Fibroblast of skin of left quadriceps (primary cell): ENCODE data around the gene MCAM.

Source experiments
- DNase-seq, 2 experiments: peaks; one replicate each; pipeline ENCODE4 v3.0.0-alpha.2; 2013; ENCODE audit warnings: low read depth in 2 of 2

MCAM gene

DNA sequence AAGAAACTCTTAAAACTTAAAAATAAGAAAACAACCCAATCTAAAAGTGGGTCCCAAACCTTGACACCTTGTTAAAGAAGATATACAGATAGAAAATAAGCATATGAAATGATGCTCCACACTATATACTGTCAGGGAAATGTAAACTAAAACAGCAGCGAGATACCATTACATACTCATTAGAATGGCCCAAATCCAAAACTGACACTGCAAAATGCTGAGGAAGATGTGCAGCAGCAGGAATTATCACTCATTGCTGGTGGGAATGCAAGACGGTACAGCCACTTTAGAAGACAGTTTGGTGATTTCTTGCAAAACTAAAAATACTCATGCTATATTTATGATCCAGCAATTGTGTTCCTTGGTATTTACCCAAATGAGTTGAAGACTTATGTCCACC, 12.4 kb upstream of the MCAM start:
- DNase-seq, result no peak

DNA sequence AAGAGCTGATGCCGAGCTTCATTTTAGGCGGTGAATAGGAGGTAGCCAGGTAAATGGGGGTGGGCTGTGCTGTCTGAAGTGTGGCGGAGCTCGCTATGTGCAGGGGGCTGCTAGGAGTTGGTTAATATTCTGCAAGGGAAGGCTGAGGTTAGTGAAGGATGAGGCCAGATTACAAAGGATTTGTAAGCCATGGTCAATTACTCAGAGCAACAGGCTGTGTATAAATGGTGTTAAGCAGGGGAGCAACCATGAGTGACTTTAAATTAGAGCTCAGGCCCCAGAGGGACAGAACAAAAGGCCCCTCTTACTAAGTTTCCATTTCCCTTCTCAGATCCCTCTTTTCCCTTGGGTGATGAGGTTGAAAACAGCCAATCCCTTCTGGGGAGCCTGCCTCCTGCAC, 7.3 kb upstream of the MCAM start:
- DNase-seq, result no peak

DNA sequence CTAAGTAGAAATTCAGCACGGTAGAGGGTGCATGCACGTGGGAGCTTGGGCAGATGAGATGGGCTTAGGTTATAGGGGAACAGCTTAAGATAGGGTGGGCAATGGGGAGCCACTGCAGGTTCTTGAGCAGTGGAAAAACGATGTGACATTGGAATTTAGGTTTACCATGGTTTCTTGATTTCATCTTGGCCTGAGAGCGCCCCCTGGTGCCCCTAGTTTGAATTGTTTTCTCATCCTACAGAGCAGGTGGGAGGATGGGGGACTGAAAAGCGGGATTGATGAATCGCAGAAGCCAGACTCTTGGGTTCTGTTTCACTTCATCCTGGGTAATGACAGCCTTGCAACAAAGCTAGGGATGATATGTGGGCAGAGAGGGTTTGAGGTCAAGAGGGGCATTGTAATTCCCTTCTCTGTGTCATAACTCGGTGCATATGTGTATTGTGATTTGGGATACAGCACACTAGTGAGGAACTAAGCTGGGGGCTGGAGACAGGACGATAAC, 6.7 kb upstream of the MCAM start:
- no peak for DNase-seq

DNA sequence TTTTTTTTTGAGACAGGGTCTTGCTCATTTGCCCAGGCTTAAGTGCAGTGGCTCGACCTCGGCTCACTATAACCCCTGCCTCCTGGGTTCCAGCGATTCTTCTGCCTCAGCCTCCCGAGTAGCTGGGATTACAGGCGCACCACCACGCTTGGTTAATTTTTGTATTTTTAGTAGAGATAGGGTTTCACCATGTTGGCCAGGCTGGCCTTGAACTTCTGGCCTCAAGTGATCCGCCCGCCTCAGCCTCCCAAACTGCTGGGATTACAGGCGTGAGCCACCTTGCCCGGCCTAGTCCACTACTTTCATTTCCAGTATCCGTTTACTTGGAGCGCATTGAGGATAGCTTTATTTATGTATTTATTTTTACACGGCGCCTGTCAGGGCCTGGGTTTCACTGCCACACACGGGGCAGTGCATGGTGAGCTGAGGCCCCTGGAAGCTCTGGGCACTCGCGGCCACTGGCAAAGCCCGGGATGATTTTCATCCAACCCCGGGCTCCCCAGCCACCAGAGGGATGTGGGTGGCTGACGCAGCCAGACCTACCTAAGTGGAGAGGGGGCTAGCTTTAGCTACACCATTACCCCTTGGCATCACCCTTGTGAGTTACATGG, 6.1 kb upstream of the MCAM start:
- no peak for DNase-seq

DNA sequence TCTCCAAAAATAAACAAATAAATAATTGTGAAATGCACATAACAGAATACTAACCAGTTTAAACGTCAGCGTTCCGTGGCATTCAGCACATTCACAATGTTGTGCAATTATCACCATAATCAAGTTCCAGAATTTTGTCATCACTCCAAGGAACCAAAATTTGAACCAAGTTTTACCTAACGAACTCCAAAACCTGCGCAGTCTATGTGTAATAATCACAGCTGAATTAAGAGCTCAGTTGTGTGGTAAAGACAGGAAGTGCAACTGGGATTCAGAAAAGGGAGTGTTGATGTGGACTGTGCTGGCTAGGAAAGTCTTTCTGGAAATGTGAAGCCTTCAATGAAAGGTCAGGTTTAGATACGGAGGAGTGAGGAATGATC, 5.4 kb upstream of the MCAM start:
- DNase-seq, result no peak

DNA sequence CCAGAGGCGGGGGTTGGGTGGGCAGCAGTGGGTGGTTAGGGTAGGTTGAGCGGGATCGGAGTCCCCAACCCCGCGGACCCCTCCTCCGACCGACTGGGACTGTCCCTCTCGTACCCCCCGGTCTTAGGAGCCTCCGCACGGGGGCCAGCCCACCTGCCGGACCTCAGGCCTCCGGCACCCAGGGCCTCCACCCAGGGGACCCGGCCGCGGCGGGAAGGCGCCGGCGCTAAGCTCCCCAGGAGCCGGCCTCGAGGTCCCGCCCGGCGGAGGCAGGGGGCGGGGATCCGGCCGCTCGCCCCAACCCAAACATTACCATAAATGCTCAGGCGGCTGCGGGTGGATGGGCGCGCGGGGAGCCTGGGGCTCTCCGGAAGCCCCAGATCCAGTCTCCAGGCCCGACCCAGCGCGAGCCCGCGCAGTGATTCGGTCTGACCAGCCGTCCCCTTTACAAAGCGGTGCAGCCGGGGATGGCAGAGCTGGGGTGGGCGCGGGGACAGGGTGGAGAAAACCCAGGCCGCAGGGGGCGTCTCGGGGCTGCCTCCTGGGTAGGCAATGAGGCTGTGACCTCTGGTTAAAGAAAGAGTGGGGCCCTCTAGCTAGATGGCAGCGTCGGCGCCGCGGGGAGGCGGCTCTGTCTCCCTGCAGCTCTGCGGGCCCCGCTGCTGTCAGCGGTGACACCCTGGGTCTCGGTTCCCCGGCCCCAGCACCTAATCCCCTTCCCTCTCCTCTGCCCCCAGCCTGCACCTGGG, 4.0 kb upstream of the MCAM start:
- DNase-seq, result no peak

DNA sequence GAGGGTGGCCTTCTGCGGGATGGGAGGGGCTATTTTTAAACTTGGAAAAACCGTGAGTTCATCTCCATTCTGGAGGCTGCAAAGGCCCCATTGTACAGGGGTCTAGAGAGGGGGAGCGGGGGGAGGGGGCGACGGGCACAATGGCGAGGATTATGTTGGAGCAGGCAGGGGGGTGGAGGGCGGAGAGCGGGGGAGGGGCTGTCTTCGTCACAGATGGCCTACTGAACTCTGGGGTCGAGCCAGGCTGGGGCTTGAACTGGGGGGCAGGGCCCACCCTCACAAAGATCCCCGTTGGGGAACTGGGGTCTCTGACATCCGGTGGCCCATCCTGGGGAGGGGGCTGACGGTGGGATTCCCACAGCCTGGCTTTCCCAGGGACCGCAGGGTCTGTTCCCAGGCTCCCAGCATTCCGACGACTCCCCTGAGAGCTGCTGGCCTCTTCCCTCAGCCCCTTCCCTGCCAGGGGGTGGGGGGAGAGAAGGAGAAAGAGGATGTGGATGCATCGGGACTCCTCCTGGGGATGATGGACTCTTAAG, 3.4 kb upstream of the MCAM start:
- no peak for DNase-seq

DNA sequence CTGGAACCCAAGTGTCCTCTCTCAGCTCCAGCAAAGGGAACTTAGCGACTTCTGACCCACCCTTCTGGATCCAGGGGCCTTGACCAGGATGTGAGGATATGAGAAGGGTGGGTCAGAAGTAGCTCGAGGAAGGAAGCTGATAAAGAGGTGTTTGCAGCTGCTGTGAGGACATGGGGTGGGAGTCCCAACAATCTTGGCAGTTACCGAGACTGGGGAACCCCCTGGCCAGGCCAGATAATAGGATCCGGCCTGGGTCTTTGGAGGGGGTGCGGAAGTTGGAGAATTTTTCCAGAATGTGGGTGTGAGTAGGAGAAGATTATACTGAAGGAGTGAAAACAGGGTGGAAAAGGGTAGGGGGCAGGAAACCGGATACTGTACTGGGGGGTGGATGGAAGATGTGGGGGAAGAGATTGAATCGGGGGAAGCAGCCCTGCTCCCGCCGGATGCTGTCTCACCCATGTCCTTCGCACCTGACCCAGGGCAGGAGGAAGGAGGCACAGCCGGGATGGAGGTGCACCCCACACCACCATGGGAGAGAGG, 2.8 kb upstream of the MCAM start:
- DNase-seq, result no peak

DNA sequence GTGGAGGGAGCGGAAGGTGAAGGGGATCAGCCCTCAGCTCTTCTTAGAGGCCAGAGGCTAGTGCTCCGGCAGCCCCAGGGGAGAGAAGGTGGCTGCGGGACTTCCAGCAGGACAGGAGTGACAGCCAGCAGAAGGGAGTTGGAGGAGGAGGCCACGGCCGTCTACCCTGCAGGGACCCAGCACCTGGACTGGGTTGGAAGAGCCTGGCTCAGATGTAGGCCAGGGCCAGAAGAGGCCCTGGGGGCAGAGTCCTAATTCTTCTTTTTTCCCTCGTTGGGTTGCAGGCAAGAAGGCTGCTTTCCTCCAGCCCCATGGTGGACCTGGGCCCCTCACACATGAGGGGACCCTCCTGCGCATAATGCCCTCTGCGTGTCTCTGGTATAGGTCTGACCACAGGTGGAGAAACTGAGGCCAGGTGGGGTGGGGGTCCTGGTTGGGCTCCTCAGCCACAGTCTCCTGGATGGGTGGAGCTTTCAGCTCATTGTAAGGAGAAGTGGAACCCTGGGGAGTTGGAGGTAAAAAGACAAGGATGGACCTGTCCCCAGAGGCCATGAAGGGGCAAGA, 2.3 kb upstream of the MCAM start:
- no peak for DNase-seq

DNA sequence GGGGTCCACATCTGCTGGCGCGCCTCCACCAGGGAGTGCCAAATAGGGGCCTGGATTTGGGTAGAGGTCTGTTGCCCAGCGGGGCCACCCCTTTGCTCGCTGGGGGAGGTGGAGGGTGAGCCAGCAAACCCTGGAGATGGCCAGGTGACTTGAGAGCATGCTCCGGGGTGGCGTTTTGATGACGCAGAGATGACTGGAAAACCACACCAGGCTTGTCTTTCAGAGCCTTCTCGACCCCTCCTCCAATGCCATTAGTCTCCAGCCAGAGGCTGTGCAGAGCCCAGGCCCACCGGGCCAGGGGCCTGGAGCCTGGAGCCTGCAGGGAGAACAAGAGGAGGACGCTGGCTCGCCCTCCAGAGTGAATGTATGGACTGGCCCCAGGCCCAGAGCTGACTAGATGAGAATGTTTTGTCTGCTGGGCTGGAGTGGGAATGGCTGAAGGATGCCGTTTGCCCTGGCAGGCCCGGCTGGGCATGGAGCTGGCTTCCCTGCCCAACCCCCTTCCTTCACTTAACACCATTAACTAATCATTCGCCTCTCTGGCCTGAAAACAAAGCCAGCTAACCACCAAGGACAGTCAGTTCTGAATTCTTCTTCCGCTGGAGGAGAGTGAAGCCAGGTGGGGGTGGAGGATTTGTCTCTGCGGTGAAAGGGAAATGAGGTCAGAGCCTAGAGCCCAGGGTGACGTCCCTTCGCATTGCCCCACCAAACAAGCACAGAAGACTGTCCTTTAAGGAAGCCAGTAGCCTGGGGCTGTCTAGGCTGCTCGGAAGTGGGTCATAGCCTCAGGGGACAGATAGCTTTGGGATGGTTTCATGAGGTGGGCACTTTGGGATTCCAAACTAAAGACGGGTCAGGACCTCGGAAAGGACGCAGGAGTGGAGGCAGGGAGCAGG, 1.6 kb upstream of the MCAM start:
- DNase-seq, result no peak

DNA sequence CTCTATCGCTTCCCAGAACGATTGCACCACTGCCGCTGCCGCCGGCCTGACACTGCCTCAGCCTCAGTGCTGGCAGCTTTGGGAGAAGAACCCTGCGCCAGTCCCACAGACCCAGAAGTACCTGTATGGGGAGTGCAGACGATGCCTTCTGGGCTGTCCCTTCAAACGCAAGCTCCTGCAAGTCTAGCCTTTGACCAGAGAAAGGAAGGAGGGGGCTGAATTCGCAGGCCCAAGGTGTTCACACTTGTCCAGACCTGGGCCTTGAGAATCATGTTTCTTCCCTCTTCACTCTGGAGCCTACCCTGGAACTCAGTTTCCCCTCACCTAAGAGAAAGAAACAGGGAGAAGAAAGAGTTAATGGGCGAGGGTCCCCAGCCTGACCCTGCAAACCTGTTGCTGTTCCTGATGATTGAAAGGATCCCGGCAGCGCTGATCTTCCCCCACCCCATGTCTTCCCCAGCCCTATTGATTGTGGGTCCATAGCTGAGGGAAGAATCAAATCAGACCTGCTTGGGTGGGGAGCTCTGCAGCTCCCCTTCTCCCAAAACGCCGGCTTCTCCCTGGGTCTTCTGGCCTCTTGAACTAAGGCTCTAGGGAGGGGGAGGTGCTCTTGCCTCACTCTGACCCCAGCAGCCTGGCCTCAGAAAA, 786 bp upstream of the MCAM start:
- DNase-seq, result no peak

DNA sequence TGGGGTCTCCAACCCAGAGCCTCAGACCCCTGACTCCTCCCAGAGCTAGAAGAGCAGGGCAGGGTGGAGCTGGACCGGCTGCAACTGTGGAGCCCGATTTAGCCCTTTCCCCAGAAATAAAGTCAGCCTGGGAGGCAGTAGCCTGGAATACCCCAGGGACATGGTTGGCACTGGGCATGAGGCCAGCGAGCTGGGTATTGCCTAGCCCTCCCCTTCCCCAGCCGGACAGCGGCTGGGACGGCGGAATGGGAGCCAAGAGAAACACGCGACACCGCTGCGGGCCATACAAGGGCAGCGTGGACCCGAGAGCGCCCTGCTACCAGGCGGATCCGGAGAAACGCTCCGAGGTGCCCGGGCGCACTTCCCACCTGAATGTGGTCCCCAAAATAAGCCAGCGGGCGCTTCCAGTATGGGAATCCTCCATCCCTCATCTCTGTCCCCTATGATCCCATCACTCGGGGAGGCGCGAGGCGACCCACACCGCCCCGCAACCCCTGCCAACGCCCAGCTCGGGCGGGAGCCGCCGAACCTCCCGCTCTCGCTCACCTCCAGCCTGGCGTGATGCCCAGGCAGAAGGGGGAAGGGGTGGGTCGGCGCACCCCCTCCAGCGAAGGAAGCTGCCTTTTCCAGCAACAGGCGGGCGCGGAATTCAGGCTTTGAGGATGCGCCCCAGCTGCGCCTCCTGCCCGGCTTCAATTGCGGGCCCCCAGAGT, 758 bp downstream of the MCAM start:
- no peak for DNase-seq

DNA sequence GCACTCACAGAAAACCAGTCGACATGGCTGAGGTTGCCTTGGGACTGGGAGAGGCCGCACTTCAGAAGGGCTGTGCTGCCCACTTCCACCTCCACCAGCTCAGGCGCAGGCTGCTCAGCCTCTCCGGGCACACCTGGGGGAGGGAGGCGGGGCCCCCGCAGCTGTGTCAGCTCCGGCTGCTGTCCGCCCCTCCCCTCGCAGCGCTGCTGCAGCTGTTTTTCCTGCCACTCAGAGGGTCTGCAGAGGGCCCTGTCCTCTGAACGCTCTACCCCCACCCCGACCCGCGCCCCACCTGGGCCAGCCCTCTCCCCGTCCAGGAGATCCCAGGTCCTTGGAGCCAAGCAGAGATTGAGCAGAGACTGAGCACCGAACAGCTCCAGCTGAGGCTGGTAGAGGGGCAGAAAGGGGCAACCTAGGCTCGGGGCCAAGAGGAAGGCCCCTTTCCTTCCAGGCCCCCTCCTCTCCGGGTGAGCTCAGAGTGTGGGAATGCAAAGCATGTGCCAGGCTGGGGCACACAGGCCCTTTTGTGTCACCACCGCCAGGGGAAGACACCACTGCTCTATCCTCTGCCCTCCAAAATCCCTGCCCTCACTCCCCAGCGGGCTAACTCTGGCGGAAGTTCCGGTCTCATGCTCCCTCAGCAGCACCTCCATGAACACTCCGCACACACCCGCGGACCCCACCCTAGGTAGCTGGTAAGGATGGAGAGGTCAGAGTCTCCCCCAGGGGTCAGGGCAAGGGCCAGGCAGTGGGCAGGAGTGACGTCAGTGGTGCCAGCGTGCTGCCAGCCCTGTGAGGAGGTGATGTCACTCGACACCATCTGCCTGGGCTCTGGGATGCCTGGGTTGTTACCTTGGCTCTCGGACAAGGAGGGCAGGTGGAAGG, 1.6 kb downstream of the MCAM start:
- DNase-seq, result no peak

DNA sequence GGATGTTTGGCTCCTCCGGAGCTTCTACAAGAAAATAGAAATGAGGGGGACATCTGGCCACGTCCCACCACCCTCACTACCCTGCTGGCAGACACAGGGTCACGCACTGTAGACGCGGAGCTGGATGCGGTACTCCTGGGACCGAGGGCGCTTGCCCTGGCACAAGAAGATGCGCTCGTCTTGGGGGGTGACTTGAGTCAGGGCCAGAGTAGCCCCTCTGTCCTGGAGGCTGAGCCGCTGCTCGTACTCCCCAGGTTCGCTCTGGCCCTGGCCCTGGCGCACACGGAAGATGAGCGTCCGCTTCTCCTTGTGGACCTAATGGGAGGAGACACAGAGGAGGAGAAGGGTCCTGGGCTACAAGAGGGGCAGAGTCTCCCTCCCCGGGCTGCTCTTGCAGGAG, 2.2 kb downstream of the MCAM start:
- no peak for DNase-seq

DNA sequence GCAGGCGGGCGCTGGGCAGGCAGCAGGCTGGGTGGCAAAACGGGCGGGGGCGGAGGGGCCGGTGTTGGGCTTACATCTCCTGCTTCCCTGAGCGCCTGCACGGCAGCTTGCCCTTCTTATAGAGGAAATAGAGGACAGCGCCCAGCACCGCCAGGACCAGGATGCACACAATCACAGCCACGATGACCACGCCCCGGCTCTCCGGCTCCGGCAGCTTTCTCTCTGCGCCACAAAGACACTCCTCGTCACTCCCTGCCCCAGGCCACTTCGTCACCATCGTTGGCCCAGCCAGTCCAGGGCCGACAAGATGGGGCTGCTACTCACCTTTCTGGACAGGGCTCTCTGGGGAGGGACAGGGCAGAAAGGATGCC, 6.3 kb downstream of the MCAM start:
- DNase-seq, result no peak

DNA sequence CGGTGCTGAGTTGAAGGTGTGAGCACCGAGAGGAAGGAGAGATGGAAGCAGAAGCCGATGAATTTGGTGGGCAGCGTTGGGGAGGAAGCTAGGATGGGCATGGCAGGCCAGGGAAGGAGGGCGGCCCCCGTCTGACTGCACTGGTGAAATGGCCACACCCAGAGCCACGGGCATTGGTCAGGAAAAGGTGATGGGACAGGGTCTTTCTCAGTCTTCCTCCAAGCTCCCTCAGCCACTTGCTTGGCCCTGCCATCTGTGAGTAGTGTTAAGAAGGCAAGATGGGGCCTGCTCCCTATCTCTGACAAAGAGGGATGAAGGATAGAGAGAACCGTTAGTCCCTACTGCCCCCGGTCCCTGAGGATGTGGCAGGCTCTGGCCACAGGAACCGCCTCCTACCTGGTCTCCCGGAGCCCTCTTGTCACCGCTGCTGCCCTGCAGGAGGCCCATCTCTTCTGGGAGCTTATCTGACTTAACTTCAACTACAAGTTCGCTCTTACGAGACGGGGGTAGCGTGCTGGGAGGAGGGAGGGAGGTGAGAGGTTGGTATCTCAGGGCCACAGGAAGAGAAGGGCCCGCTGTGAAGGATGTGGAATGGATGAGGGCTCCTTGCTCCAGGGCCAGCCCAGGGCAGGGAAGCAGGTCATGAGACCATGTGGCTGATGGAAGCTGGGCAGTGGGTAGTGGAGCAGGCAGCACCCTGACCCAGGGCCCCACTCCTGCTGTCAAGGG, 6.8 kb downstream of the MCAM start:
- DNase-seq, result no peak

DNA sequence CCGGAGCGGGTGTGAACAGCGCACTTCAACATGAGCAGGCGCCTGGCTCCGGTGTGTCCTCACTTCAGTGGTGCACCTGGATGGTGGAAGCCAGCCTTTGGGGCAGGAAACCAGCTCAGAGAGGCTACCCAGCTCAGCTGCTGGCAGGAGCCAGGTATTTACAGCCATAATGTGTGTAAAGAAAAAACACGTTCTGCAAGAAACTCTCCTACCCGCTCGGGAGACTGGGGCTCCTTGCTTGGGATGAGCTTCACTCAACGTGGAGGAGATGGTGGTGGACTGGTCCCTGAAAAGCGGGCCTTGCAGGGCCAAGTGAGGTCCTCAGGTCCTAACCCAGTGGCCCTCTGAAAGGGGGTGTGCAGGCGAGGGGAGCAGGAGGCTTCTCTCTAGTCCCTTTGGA, 7.5 kb downstream of the MCAM start:
- DNase-seq, result no peak

DNA sequence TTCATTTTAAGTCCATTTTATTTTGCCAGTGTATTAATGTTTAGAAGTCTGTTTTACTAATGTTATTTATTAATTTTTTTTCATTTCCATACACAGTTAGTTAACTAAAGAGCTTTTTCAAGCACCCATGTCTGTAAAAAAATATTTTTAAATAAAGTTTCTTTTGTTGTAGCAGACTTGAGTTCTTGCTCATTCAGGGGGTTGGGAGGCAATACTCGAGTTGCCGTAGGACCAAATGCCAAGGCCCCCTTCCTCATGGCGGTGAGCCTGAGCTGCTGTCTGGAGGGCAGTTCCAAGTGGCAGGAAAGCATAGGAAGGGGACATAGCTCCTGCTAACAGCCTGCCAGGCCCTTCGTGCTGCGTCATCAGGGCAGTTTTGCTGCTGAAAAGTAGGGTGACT, 9.0 kb downstream of the MCAM start:
- no peak for DNase-seq

DNA sequence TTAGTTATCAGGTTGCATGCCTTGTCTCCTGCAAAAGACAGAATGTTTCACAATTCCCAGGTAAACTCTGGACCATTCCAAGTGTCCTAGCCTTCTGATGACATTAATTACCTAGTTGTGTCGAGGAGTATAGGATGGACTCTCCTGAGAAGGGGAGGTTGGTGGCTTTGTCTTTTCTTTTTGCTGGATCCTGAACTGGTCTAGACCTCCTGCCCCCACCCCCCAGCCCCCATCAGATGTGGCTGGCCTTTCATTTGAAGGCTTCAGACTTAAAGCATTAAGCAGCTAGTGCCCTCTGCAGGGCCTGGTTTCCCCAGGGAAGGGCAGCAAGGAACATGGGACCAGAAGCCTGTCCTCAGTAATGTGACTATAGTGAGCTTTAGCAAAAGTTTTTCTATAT, 9.7 kb downstream of the MCAM start:
- no peak for DNase-seq
